Endothelial cell of umbilical vein (primary cell): Measurements from ENCODE around the gene DST. TPM values are rescaled to one million over a fixed set of nuclear protein-coding genes. Genes with fewer than 3 reads are reported as not detected.

ENCODE experiments used
- BruUV-seq: library from RNA; stranded (reverse); fragments of 400-500 nt; replicated peaks from 2 replicates; lab custom pipeline; 2021; lab: Mats Ljungman, UMichigan
- CTCF ChIA-PET: fragments of 300-600, 350-600 bp; sonication (Branson Sonifier 250); formaldehyde crosslinking; loops from one replicate; lab custom pipeline; 2021; ENCODE audit warnings: antibody characterized with exemption, inconsistent platforms; lab: Charles Lee
- POLR2A ChIA-PET: fragments of 300-600, 350-600 bp; sonication (Branson Sonifier 250); formaldehyde crosslinking; loops from one replicate; lab custom pipeline; 2021; ENCODE audit warnings: antibody characterized with exemption, inconsistent platforms; lab: Charles Lee
- DNase-seq: peaks from one replicate; pipeline ENCODE4 v3.0.0-alpha.2; 2011; ENCODE audit warnings: low read depth, low spot score
- FAIRE-seq: peaks from 2 replicates; lab custom pipeline; 2011; peaks lifted over from hg19 to GRCh38; lab: Jason Lieb, UNC
- H2AFZ ChIP-seq: 2 replicates; pipeline ENCODE4 v1.6.0; 2012; ENCODE audit warnings: low read depth, low read length, control low read depth, inconsistent platforms
- H3K27ac ChIP-seq: 2 replicates; pipeline ENCODE4 v1.5.1; 2011; ENCODE audit warnings: low read depth, mild to moderate bottlenecking, control low read depth, low read length, moderate library complexity; ENCODE audit not compliant: insufficient read depth
- H3K27me3 ChIP-seq, 2 experiments: 2 replicates each; pipeline versions ENCODE4 v1.6.0 to v1.6.1; 2011; ENCODE audit warnings: low read length in 2 of 2, mixed read lengths in 1 of 2; ENCODE audit not compliant: control insufficient read depth in 2 of 2, insufficient read depth in 2 of 2
- H3K36me3 ChIP-seq, 2 experiments: 2 replicates in 1 of 2; 3 replicates in 1 of 2; pipeline ENCODE4 v1.5.1; 2011; ENCODE audit warnings: low read length in 2 of 2, mild to moderate bottlenecking in 1 of 2, moderate library complexity in 1 of 2; ENCODE audit not compliant: control insufficient read depth in 2 of 2, insufficient read depth in 2 of 2; ENCODE audit errors: extremely low read depth in 1 of 2
- H3K4me1 ChIP-seq: 3 replicates; pipeline ENCODE4 v1.5.1; 2011; ENCODE audit warnings: mild to moderate bottlenecking, low read length; ENCODE audit not compliant: control insufficient read depth, insufficient read depth; ENCODE audit errors: extremely low read depth
- H3K4me2 ChIP-seq: 2 replicates; pipeline ENCODE4 v1.6.1; 2011; ENCODE audit warnings: low read length, control low read depth, mixed read lengths; ENCODE audit not compliant: insufficient read depth
- H3K4me3 ChIP-seq, 3 experiments: fragments of 200-600 bp in 1 of 3; sonication (generic), shearing (Covaris generic) in 1 of 3; replicated peaks in 1 of 3; 2 replicates each; pipeline ENCODE4 v1.5.1; 2011 to 2016; ENCODE audit warnings: control low read depth in 3 of 3, low read length in 3 of 3, mild to moderate bottlenecking in 2 of 3, inconsistent platforms in 1 of 3, low read depth in 1 of 3, moderate library complexity in 1 of 3; ENCODE audit not compliant: insufficient read depth in 1 of 3
- H3K79me2 ChIP-seq: 2 replicates; pipeline ENCODE4 v1.6.0; 2012; ENCODE audit warnings: low read length, inconsistent platforms; ENCODE audit not compliant: control insufficient read depth, insufficient read depth
- H3K9ac ChIP-seq: replicated peaks from 2 replicates; pipeline ENCODE3; 2011; ENCODE audit warnings: low read length, control low read depth; ENCODE audit not compliant: insufficient read depth; ENCODE audit errors: extremely low read depth
- H3K9me1 ChIP-seq: replicated peaks from 3 replicates; pipeline ENCODE4 v1.6.0; 2011; ENCODE audit warnings: mild to moderate bottlenecking, low read length; ENCODE audit not compliant: control insufficient read depth, insufficient read depth; ENCODE audit errors: extremely low read depth
- H3K9me3 ChIP-seq: replicated peaks from 2 replicates; pipeline ENCODE4 v1.5.1; 2012; ENCODE audit warnings: low read length, inconsistent platforms; ENCODE audit not compliant: control insufficient read depth, insufficient read depth
- H4K20me1 ChIP-seq: replicated peaks from 2 replicates; pipeline ENCODE3; 2011; ENCODE audit warnings: mild to moderate bottlenecking, low read length; ENCODE audit not compliant: control insufficient read depth, insufficient read depth; ENCODE audit errors: extremely low read depth
- CTCF ChIP-seq, 2 donors: IDR thresholded peaks; 1 replicate in 1 of 2; 2 replicates in 1 of 2; pipeline ENCODE4 v1.5.1; 2011; ENCODE audit warnings: low read length in 2 of 2, mild to moderate bottlenecking in 2 of 2, moderate library complexity in 2 of 2, control low read depth in 1 of 2, inconsistent platforms in 1 of 2, low read depth in 1 of 2; ENCODE audit not compliant: insufficient read depth in 1 of 2; ENCODE audit errors: extremely low read depth in 1 of 2
- MYC ChIP-seq: IDR thresholded peaks from one replicate; pipeline ENCODE4 v1.6.1; 2011; ENCODE audit warnings: mild to moderate bottlenecking, low read depth, low read length
- POLR2A ChIP-seq: IDR thresholded peaks from 2 replicates; pipeline ENCODE4 v1.6.1; 2012; ENCODE audit warnings: low read depth, mild to moderate bottlenecking, control low read depth, low read length
- dilution Hi-C: fragments of 300-500 bp; cut with MboI; formaldehyde crosslinking; loops from one replicate; pipeline ENCODE4 v1.15.0; 2019; ENCODE audit warnings: low sequenced_read_pairs; ENCODE audit not compliant: extremely low pct_ligation_motif_present
- intact Hi-C: fragments of 100-400 bp; cut with micrococcal nuclease; formaldehyde crosslinking; loops from one replicate; pipeline ENCODE4 v1.10.0; 2022
- polyA plus RNA-seq, 4 experiments: library from polyadenylated mRNA; depleted of rRNA in 3 of 4; stranded (reverse) in 3 of 4; unstranded in 1 of 4; fragments of >200 nt; gene quantifications; 2 replicates each; pipeline versions ENCODE4 v1.2.1 to v1.2.3, GENCODE V29; 2011 to 2012; ENCODE audit warnings: missing spikeins in 1 of 4
- total RNA-seq: library from RNA; stranded (reverse); gene quantifications from 2 replicates; pipeline ENCODE4 v1.2.3, GENCODE V29; 2021

The DST gene
- total and polyA plus RNA-seq, 2 donors (not counting 3 experiments of a cell fraction or from before 2014, with no cell fraction given) = 62.3 to 253 TPM

- ChIA-PET CTCF (no interaction called here), POLR2A (no interaction called here)
- no peak overlapping the region for H3K27ac ChIP-seq
- H3K4me1 ChIP-seq = no peaks in the 10 kb centered on the region
- peaks cover 9 to 15% of the 10 kb centered on the region in 2 experiments for H3K36me3 ChIP-seq
- H3K4me3 ChIP-seq = no peak overlapping the region
- no peaks in the 10 kb centered on the region for H3K79me2 ChIP-seq
- dilution Hi-C loops (loop anchor here (25.0 kb wide), 1 partner anchor 711 kb away; the partner anchor contains the start of gene PRIM2), intact Hi-C loops (no loop called here)
- DNase-seq (no peak), FAIRE-seq (no peak)
- no peak for TF ChIP-seq MYC
- no peaks in the 10 kb centered on the region for H3K27me3 ChIP-seq
- H3K4me2 ChIP-seq = no peak overlapping the region
- H3K9me3 ChIP-seq = no peaks in the 10 kb centered on the region
- no peak overlapping the region for H3K9ac ChIP-seq
- no peaks in the 10 kb centered on the region for H4K20me1 ChIP-seq
- no peak overlapping the region for H2AFZ ChIP-seq
- no peaks in the 10 kb centered on the region for H3K9me1 ChIP-seq
- no TSS peak for BruUV-seq
Measured at GRCh38 chr6:56601390-56601789, 41.3 kb downstream of the DST start.

- H2AFZ ChIP-seq = no peak overlapping the region
- H3K27me3 ChIP-seq = no peaks in the 10 kb centered on the region
- peak; percentile 64 for FAIRE-seq
- no peak for TF ChIP-seq POLR2A
- TF ChIP-seq CTCF (IDR thresholded peaks at IDR 0.05; ENCODE audit: extremely low read depth in 1 of 2, insufficient read depth in 1 of 2, low read depth in 1 of 2, low read length in 2 of 2) = peak; percentile 54 to 61
- H3K4me3 ChIP-seq = no peak overlapping the region
- no peaks in the 10 kb centered on the region for H3K9me1 ChIP-seq
- intact Hi-C loops = loop anchor here (10.0 kb wide), 2 partner anchors 611 to 1321 kb away; no protein-coding TSS in a partner anchor
- H3K4me1 ChIP-seq = no peaks in the 10 kb centered on the region
- no peaks in the 10 kb centered on the region for H3K9me3 ChIP-seq
- peaks cover 15 to 16% of the 10 kb centered on the region in 2 experiments for H3K36me3 ChIP-seq
- H3K4me2 ChIP-seq = no peak overlapping the region
- no peaks in the 10 kb centered on the region for H3K79me2 ChIP-seq
- CTCF ChIA-PET = interaction anchor here (0.5 to 5.6 kb wide), 49 partner anchors 8 to 1320 kb away, joined by 3 to 110 read pairs (median 5); no protein-coding TSS in a partner anchor
- POLR2A ChIA-PET = no interaction called here
- H3K9ac ChIP-seq = no peak overlapping the region
- dilution Hi-C loops = no loop called here
- H3K27ac ChIP-seq = no peak overlapping the region
- H4K20me1 ChIP-seq = no peaks in the 10 kb centered on the region
- BruUV-seq = no TSS peak
- peak; percentile 76 for DNase-seq
Measured at GRCh38 chr6:56595490-56596122, 47.1 kb downstream of the DST start.
